ENCODE data around the gene DDT. TPM values are rescaled to one million over a fixed set of nuclear protein-coding genes. Genes with fewer than 3 reads are reported as not detected.
A peak's percentile ranks its signal among the peaks of the same experiment; 100 is the strongest.
"Not testable (repeated sequence)": the region's sequence is repeated elsewhere in the genome, so short reads cannot be mapped to it uniquely, and the experiment has no call there.

DDT gene
- total and polyA plus RNA-seq, 3 experiments from 2014 or later = 84.5 to 109 (median 88.2) TPM

DNA sequence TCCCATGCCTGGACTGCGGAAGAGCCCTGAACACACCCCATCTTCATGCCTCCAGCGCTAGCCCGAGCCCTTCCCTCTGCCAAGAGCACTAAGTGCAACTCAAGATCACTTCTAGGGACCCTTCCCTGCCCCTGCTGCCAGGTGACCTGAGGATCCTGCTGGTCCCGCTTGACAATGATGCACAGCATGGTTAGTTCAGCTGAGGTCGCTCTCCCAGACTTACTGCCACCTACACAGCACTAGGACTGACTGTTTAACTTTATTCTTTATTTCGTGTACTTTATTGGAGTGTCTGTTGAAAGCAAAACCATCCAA, 19.3 kb downstream of the DDT start:
- H3K9me3 Mint-ChIP-seq; H3K9me3 ChIP-seq (ENCODE audit: low read length); H3K4me3 Mint-ChIP-seq; DNase-seq; H3K27me3 ChIP-seq (ENCODE audit: insufficient read depth, low read length, poor library complexity, severe bottlenecking); H3K27ac ChIP-seq (ENCODE audit: low read depth, low read length); H3K36me3 Mint-ChIP-seq; H3K4me1 Mint-ChIP-seq; H3K4me3 ChIP-seq (ENCODE audit: low read length); H3K27me3 Mint-ChIP-seq; H3K27ac Mint-ChIP-seq; CTCF ChIA-PET; POLR2A ChIA-PET; H3K36me3 ChIP-seq (ENCODE audit: insufficient read depth, low read length); H3K4me1 ChIP-seq (ENCODE audit: insufficient read depth, low read length): not testable (repeated sequence)

DNA sequence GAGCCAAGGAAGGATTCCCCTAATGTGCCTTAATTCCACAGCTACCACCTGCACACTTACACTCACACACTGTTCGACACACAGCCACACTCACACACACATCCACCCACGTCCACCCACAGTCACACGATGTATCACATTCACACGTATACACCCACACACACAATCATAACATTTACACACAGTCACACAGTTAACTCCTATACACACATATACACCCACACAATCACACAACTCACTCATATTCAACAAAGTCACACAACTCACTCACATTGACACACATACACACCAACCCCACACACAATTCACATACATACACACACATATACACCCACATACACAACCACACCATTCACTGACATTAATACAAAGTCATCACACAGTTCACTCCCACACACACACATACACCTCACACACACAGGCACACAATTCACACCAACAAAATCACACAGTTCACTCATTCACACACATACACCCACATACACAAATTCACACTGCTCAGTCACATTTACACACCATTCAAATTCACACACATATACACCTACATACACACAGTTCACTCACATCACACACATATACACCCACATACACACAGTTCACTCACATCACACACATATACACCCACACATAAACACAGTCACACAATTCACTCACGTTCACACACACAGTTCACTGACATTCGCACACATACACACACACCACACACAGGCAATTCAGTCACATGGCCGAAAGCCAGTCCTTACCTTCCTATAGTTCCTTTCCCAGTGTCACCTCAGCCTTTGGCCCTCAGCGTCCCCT, 19.8 kb downstream of the DDT start:
- H3K4me3 Mint-ChIP-seq; H3K9me3 Mint-ChIP-seq; H3K27ac ChIP-seq (ENCODE audit: low read depth, low read length); H3K4me1 ChIP-seq (ENCODE audit: insufficient read depth, low read length); H3K9me3 ChIP-seq (ENCODE audit: low read length); H3K36me3 Mint-ChIP-seq; H3K4me3 ChIP-seq (ENCODE audit: low read length); H3K27me3 ChIP-seq (ENCODE audit: insufficient read depth, low read length, poor library complexity, severe bottlenecking); H3K27me3 Mint-ChIP-seq; CTCF ChIA-PET; H3K4me1 Mint-ChIP-seq; POLR2A ChIA-PET; H3K36me3 ChIP-seq (ENCODE audit: insufficient read depth, low read length); DNase-seq: not testable (repeated sequence)
- H3K27ac Mint-ChIP-seq = peak overlapping the region in 1 of 8 donors; percentile 1

DNA sequence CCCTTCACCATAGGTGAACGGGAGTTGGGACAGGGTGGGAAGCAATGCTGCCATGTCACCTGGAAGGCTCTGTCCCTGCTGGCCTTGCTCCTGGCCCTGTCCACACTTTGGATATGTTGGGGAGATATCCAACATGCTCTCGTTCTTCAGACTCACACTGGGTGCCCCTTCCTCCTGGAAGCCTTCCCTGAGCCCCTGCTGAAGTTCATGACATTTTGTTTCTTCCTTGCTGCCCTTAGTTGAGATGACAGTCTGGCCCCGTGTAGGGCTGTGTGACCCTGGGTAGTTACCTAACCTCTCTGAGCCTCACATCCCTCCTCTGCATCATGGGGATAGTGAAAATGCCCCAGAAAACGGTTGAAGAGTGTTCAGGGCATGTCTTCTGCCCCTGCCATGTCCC, 20.8 kb downstream of the DDT start:
- CTCF ChIA-PET, H3K9me3 Mint-ChIP-seq: not testable (repeated sequence)

DNA sequence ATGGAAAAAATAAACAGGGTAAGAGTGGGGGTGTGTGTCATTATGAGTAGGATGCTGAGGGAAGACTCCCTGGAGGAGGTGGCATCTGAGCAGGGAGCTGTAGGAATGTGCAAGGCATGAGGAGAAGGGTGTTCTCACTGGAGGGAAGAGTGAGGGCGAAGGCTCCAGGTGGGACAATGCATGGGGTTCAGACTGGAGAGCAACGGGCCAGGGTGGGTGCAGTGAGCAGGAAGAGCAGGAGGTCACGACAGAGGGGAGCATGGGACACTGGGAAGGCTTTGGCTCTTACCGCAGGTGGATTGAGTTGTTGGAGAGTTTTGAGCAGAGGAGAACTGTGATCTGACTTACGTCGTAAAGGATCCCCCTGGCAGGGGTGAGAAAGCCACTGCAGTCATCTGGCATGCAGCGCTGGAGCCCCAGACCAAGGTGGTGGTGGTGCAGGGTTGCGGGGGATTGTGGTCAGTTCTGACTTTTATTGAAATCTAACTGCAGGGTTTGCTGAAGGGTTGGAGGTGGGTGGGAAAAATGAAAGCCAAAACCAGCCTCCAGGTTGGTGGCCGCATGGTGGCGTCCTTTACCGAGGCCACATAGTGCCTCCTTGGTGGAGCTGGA, 21.3 kb downstream of the DDT start:
- H3K27ac ChIP-seq (ENCODE audit: low read depth, low read length); H3K36me3 Mint-ChIP-seq; H3K27me3 ChIP-seq (ENCODE audit: insufficient read depth, low read length, poor library complexity, severe bottlenecking); POLR2A ChIA-PET; H3K4me1 ChIP-seq (ENCODE audit: insufficient read depth, low read length); CTCF ChIA-PET; H3K9me3 Mint-ChIP-seq; DNase-seq; H3K4me1 Mint-ChIP-seq; H3K27me3 Mint-ChIP-seq; H3K36me3 ChIP-seq (ENCODE audit: insufficient read depth, low read length); H3K4me3 Mint-ChIP-seq; H3K4me3 ChIP-seq (ENCODE audit: low read length); H3K9me3 ChIP-seq (ENCODE audit: low read length): not testable (repeated sequence)
- peak overlapping the region in 1 of 8 donors; percentile 33 for H3K27ac Mint-ChIP-seq

More for the DNA sequence above, 20.8 kb downstream of the DDT start:
- H3K9me3 ChIP-seq (ENCODE audit: low read length); DNase-seq; H3K27ac Mint-ChIP-seq; H3K4me3 Mint-ChIP-seq; H3K36me3 Mint-ChIP-seq; H3K27me3 ChIP-seq (ENCODE audit: insufficient read depth, low read length, poor library complexity, severe bottlenecking); H3K4me1 Mint-ChIP-seq; POLR2A ChIA-PET; H3K4me3 ChIP-seq (ENCODE audit: low read length); H3K4me1 ChIP-seq (ENCODE audit: insufficient read depth, low read length); H3K27ac ChIP-seq (ENCODE audit: low read depth, low read length); H3K27me3 Mint-ChIP-seq; H3K36me3 ChIP-seq (ENCODE audit: insufficient read depth, low read length): not testable (repeated sequence)

DNA sequence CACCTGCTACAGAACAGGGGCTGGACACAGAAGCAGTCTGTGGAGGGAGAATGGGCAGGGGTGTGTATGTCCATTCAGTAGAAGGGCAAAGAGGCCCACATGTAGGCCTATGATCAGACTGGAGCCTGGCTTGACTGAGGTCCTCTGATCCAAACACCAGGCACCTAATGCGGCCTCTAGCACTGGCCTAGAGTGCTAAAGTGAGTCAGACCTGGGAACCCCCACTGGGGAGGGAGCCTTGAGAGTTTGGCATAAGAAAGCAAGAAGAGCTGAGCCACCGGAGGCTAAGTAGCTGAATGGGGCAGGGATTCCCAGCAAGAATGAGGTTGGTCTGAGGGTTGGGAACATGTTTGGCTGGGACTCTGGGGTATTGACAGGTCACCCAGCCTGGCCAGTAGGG, 22.9 kb downstream of the DDT start:
- POLR2A ChIA-PET; H3K27me3 Mint-ChIP-seq; H3K27ac ChIP-seq (ENCODE audit: low read depth, low read length); H3K4me3 Mint-ChIP-seq; H3K4me1 Mint-ChIP-seq; H3K27me3 ChIP-seq (ENCODE audit: insufficient read depth, low read length, poor library complexity, severe bottlenecking); H3K4me3 ChIP-seq (ENCODE audit: low read length); H3K9me3 ChIP-seq (ENCODE audit: low read length); H3K36me3 Mint-ChIP-seq; H3K36me3 ChIP-seq (ENCODE audit: insufficient read depth, low read length); DNase-seq; H3K4me1 ChIP-seq (ENCODE audit: insufficient read depth, low read length); H3K9me3 Mint-ChIP-seq; CTCF ChIA-PET: not testable (repeated sequence)
- H3K27ac Mint-ChIP-seq = peak overlapping the region in 1 of 8 donors; percentile 78

DNA sequence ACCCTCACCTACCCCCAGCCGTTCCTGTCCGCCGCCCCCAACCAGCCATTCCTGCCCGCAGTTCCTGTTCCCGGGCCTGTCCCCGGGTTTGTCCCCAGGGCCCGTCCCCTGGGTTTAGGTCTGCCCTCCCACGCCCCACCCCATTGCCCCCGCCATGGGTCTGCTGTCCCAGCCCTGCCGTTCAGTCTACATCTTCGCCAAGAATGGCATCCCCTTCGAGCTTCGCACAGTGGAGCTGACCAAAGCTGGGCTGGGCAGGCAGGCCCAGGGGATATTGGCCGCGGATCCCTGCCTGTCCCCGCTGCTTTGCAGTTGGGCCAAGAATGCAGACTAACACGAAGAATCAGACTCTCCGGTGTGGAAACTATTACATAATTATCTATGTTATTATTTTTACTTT, 24.5 kb downstream of the DDT start:
- CTCF ChIA-PET; H3K4me3 Mint-ChIP-seq; DNase-seq; H3K36me3 Mint-ChIP-seq; H3K9me3 Mint-ChIP-seq; H3K4me1 ChIP-seq (ENCODE audit: insufficient read depth, low read length); H3K27me3 ChIP-seq (ENCODE audit: insufficient read depth, low read length, poor library complexity, severe bottlenecking); H3K27ac Mint-ChIP-seq; H3K27ac ChIP-seq (ENCODE audit: low read depth, low read length); H3K4me1 Mint-ChIP-seq; H3K9me3 ChIP-seq (ENCODE audit: low read length); H3K4me3 ChIP-seq (ENCODE audit: low read length); H3K27me3 Mint-ChIP-seq; POLR2A ChIA-PET; H3K36me3 ChIP-seq (ENCODE audit: insufficient read depth, low read length): not testable (repeated sequence)

DNA sequence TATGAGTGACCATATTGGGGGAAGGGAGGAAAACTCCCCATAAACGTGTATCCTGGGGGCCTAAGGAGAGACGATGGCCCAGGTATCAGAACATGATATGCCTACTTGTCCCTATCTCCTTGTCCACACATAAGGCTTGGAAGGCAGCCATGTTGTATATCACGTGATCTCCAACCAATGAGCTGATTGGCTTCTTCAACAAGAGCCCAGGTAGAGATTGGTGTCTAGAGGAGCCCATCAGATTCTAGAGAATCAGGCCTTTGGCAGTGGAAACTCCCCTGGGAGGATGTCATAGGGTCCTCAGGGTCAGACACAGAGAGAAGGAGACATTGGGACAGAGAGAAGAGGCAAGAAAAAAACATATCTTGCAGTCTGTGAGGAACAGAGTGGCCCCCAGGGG, 26.9 kb downstream of the DDT start:
- H3K9me3 ChIP-seq (ENCODE audit: low read length); H3K4me3 ChIP-seq (ENCODE audit: low read length); CTCF ChIA-PET; DNase-seq; H3K27me3 Mint-ChIP-seq; H3K4me1 ChIP-seq (ENCODE audit: insufficient read depth, low read length); H3K4me1 Mint-ChIP-seq; POLR2A ChIA-PET; H3K27me3 ChIP-seq (ENCODE audit: insufficient read depth, low read length, poor library complexity, severe bottlenecking); H3K9me3 Mint-ChIP-seq; H3K36me3 Mint-ChIP-seq; H3K27ac Mint-ChIP-seq; H3K36me3 ChIP-seq (ENCODE audit: insufficient read depth, low read length); H3K4me3 Mint-ChIP-seq; H3K27ac ChIP-seq (ENCODE audit: low read depth, low read length): not testable (repeated sequence)

DNA sequence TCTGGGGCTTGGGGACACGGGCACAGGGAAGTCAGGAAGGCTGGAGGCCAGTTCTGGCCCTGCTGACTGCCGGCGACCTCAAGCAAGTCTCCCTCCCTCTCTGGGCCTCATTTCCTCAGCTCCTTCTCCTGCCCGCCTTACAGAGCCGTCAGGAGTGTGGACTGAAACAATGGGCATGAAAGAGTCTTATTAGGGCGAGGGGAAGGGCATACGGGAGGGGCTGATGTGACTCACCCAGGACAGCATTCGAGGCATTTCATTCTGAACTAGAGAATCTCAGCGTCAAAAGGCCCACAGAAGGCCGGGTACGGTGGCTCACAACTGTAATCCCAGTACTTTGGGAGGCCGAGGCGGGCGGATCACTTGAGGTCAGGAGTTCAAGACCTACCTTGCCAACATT, 34.1 kb downstream of the DDT start:
- H3K4me3 Mint-ChIP-seq; H3K27ac Mint-ChIP-seq; H3K27ac ChIP-seq (ENCODE audit: low read depth, low read length); H3K4me3 ChIP-seq (ENCODE audit: low read length); H3K36me3 Mint-ChIP-seq; H3K9me3 ChIP-seq (ENCODE audit: low read length); H3K27me3 ChIP-seq (ENCODE audit: insufficient read depth, low read length, poor library complexity, severe bottlenecking); H3K4me1 ChIP-seq (ENCODE audit: insufficient read depth, low read length); DNase-seq; H3K36me3 ChIP-seq (ENCODE audit: insufficient read depth, low read length); H3K4me1 Mint-ChIP-seq; H3K9me3 Mint-ChIP-seq; POLR2A ChIA-PET; H3K27me3 Mint-ChIP-seq; CTCF ChIA-PET: not testable (repeated sequence)

DNA sequence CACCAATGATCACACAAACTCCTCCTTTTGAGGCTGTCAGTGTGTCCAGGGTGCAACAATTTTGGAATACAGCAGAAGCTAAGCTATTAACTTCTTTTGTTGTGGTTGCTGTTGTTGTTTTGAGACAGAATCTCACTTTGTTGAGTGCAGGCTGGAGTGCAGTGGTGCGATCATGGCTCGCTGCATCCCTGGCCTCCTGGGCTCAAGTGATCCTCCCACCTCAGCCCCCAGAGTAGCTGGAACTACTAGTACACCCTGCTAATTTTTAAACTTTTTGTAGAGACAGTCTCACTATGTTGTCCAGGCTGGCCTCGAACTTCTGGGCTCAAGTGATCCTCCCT, 35.3 kb downstream of the DDT start:
- Histone ChIP-seq H3K4me3 (ENCODE audit: low read length) (no peak overlapping the region), H3K4me1 (ENCODE audit: insufficient read depth, low read length) (no peaks in the 10 kb centered on the region), H3K27me3 (ENCODE audit: insufficient read depth, low read length, poor library complexity, severe bottlenecking) (no peaks in the 10 kb centered on the region), H3K36me3 (ENCODE audit: insufficient read depth, low read length) (no peaks in the 10 kb centered on the region), H3K9me3 (ENCODE audit: low read length) (no peaks in the 10 kb centered on the region), H3K27ac (ENCODE audit: low read depth, low read length) (no peak overlapping the region)
- peaks cover 0 to 3% of the 10 kb centered on the region in 2 donors for H3K27me3 Mint-ChIP-seq
- CTCF ChIA-PET = no interaction called here
- H3K27ac Mint-ChIP-seq = no peak overlapping the region
- no peaks in the 10 kb centered on the region for H3K4me1 Mint-ChIP-seq
- H3K4me3 Mint-ChIP-seq = no peak overlapping the region
- POLR2A ChIA-PET = no interaction called here
- H3K9me3 Mint-ChIP-seq = no peaks in the 10 kb centered on the region
- DNase-seq = no peak
- H3K36me3 Mint-ChIP-seq = no peaks in the 10 kb centered on the region

Measured in CD8-positive, alpha-beta memory T cell (primary cell).